ENCODE measurements around the gene MINPP1. TPM values are rescaled to one million over a fixed set of nuclear protein-coding genes. Genes with fewer than 3 reads are reported as not detected.
"Not testable (repeated sequence)": the region's sequence is repeated elsewhere in the genome, so short reads cannot be mapped to it uniquely, and the experiment has no call there.

The MINPP1 gene, protein sequence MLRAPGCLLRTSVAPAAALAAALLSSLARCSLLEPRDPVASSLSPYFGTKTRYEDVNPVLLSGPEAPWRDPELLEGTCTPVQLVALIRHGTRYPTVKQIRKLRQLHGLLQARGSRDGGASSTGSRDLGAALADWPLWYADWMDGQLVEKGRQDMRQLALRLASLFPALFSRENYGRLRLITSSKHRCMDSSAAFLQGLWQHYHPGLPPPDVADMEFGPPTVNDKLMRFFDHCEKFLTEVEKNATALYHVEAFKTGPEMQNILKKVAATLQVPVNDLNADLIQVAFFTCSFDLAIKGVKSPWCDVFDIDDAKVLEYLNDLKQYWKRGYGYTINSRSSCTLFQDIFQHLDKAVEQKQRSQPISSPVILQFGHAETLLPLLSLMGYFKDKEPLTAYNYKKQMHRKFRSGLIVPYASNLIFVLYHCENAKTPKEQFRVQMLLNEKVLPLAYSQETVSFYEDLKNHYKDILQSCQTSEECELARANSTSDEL
- polyA plus RNA-seq, result 10 to 100 TPM in 2 of 3 donors, 1 to 10 TPM in 1; 8.2 to 16.1 (median 12.2) TPM

DNA sequence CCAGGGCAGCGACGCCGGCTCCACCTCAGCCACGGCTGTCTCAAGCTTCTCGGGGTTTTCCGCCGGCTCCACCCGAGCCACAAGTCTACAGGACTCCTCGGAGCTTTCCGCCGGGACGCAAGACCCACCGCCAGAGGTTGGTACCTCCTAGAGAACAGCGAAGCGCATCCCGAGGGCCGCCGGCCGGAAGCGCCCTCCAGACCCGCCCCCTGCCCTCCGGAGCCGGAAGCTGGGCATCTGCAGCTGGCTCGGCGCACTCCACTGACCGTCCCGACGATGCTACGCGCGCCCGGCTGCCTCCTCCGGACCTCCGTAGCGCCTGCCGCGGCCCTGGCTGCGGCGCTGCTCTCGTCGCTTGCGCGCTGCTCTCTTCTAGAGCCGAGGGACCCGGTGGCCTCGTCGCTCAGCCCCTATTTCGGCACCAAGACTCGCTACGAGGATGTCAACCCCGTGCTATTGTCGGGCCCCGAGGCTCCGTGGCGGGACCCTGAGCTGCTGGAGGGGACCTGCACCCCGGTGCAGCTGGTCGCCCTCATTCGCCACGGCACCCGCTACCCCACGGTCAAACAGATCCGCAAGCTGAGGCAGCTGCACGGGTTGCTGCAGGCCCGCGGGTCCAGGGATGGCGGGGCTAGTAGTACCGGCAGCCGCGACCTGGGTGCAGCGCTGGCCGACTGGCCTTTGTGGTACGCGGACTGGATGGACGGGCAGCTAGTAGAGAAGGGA lies at the start of gene MINPP1:
Gene MINPP1, plus strand, starts transcription at position 254 of the 726 bp plus-strand sequence. Its CDS starts 23 bp downstream, at position 277.
- H3K9me3 Mint-ChIP-seq, result no peaks in the 10 kb centered on the region
- peaks cover 3 to 11% (median 4%) of the 10 kb centered on the region in 3 donors for H3K36me3 Mint-ChIP-seq
- peaks cover 20 to 46% of the 10 kb centered on the region in 2 donors for H3K4me1 Mint-ChIP-seq
- peak within 1 kb of the TSS; percentile 14 to 87 (median 70) for H3K27ac Mint-ChIP-seq
- peak within 1 kb of the TSS; percentile 81 to 93 (median 87) for H3K4me3 Mint-ChIP-seq
- peak; percentile 63 to 68 (median 65) for DNase-seq
- H3K27me3 Mint-ChIP-seq (ENCODE audit: low read depth in 3 of 3), result peaks cover 0 to 8% (median 0%) of the 10 kb centered on the region in 3 donors

DNA sequence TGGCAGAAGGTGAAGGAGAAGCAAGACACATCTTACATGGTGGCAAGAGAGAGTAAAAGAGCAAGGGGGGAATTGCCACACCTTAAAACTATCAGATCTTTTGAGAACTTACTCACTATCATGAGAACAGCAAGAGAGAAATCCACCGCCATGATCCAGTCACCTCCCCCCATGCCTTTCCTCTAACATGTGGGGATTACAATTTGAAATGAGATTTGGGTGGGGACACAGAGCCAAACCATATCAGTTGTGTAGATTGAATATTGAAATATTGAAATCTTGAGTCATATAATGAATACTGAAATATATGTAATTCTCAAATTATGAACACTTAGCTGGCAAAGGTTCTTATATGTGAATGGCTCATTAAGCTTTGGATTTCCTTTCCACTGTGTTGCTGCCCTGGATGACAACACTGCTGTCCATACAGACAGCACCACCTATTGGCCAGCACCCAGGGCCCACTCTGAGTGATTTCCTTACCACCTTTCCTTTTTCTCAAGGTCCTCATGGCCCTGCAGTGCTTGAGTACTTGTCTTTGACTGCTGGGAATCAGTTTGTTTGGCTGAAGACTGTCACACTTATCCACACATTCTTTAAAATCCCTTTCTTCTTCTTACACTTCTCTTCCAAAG lies 48.0 kb upstream of the MINPP1 start:
- not testable (repeated sequence) for H3K4me1 Mint-ChIP-seq; H3K4me3 Mint-ChIP-seq; H3K9me3 Mint-ChIP-seq; H3K27me3 Mint-ChIP-seq (ENCODE audit: low read depth in 3 of 3); DNase-seq; H3K27ac Mint-ChIP-seq; H3K36me3 Mint-ChIP-seq

DNA sequence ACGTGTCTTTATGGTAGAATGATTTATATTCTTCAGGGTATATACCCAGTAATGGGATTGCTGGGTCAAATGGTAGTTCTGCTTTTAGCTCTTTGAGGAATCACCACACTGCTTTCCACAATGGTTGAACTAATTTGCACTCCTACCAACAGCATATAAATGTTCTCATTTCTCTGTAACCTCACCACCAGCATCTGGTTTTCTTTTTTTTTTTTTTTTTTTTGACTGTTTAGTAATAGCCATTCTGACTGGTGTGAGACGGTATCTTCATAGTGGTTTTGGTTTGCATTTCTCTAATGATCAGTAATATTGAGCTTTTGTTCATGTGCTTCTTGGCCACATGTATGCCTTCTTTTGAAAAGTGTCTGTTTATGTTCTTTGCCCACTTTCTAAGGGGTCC lies 42.9 kb upstream of the MINPP1 start:
- H3K4me1 Mint-ChIP-seq; H3K4me3 Mint-ChIP-seq; H3K27me3 Mint-ChIP-seq (ENCODE audit: low read depth in 3 of 3); H3K9me3 Mint-ChIP-seq; H3K36me3 Mint-ChIP-seq; H3K27ac Mint-ChIP-seq; DNase-seq: not testable (repeated sequence)

DNA sequence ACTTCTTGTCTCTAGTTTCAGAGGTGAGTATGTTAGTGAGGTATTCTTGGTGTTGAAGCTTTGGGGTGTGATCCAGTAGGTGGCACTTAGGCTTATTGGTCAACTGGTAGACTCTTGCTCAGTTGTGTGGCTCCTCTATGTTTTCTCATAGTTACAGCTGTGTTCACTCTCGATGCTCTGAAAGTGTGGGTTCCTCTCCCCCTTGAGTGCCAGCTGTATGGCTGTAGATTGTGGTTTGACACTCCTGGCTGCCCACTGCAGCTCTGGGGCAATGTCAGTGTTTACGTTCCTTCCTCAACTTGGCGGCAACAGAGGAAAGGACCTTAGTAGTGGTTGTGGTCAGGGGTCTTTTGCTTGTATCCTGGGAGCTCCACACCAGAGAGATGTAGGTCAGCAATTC lies 37.8 kb upstream of the MINPP1 start:
- not testable (repeated sequence) for H3K4me1 Mint-ChIP-seq; H3K9me3 Mint-ChIP-seq; H3K4me3 Mint-ChIP-seq; H3K27ac Mint-ChIP-seq; H3K36me3 Mint-ChIP-seq; H3K27me3 Mint-ChIP-seq (ENCODE audit: low read depth in 3 of 3)
- DNase-seq, result peak in 1 of 3 donors; percentile 11

DNA sequence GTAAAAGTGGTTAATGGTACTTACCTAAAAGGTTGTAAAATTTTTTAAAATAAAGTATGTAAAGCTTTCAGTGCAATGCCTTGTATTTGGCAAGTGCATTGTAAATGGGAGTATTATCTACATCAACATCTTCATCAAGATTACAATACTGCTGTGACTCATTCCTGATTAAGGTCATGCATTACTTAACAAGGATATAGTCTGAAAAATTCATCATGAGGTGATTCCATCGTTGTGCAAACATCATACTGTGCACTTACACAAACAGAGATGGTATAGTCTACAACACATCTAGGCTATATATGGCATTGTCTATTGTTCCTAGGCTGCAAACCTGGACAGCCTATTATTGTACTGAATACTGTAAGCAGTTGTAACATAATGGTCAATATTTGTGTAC lies 16.0 kb upstream of the MINPP1 start:
- not testable (repeated sequence) for H3K27ac Mint-ChIP-seq; H3K4me3 Mint-ChIP-seq; H3K36me3 Mint-ChIP-seq; DNase-seq; H3K27me3 Mint-ChIP-seq (ENCODE audit: low read depth in 3 of 3); H3K4me1 Mint-ChIP-seq; H3K9me3 Mint-ChIP-seq

DNA sequence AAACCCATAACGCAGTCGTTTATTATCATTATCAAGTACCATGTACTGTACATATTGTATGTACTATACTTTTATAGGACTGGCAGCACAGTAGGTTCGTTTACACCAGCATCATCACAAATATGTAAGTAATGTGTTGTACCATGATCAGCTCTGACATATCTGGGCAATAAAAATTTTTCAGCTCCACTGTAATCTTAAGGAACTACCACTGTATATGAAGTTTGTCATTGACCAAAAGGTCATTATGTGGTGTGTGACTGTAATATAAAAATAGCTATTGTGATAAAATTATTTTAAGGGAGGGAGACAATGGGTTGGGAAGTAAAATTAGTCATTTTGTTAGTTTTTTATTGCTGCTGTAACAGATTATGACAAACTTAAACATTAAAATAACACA lies 14.4 kb upstream of the MINPP1 start:
- H3K36me3 Mint-ChIP-seq; H3K4me3 Mint-ChIP-seq; H3K27ac Mint-ChIP-seq; H3K9me3 Mint-ChIP-seq; DNase-seq; H3K27me3 Mint-ChIP-seq (ENCODE audit: low read depth in 3 of 3); H3K4me1 Mint-ChIP-seq: not testable (repeated sequence)

DNA sequence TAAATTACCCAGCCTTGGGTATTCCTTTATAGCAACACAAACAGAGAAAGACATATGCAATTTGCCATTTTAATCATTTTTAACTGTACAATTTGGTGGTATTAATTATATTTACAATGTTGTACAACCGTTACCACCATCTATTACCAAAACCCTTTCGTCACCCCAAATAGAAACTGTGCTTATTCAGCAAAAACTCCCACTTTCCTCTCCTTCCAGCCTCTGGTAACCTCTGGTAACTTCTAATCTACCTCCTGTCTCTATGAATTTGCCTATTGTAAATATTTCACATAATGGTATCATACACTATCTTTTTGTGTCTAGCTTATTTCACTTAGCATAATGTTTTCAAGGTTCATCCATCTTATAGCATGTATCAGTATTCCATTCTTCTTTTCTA lies 12.2 kb upstream of the MINPP1 start:
- H3K4me3 Mint-ChIP-seq, H3K36me3 Mint-ChIP-seq, H3K9me3 Mint-ChIP-seq, H3K27ac Mint-ChIP-seq, H3K4me1 Mint-ChIP-seq, DNase-seq: not testable (repeated sequence)
- peaks cover 2 to 12% (median 8%) of the 10 kb centered on the region in 3 donors for H3K27me3 Mint-ChIP-seq (ENCODE audit: low read depth in 3 of 3)

DNA sequence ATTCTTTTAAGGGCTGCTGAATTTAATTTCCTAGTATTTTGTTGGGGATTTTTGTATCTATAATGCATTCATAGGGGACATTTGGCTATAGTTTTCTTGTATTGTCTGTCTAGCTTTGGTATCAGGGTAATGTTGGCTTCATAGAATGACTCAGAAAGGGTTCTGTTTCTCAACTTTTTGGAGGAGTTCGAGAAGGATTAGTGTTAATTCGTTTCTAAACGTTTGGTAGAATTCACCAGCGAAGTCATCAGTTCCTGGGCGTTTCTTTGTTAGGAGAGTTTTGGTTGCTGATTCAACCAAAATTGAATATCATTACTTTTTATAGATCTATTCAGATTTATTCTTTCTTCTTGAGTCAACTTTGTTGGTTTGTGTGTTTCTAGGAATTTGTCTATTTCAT lies 9.2 kb upstream of the MINPP1 start:
- not testable (repeated sequence) for H3K4me1 Mint-ChIP-seq, H3K4me3 Mint-ChIP-seq, H3K27ac Mint-ChIP-seq, DNase-seq, H3K36me3 Mint-ChIP-seq, H3K9me3 Mint-ChIP-seq
- peaks cover 2 to 13% (median 8%) of the 10 kb centered on the region in 3 donors for H3K27me3 Mint-ChIP-seq (ENCODE audit: low read depth in 3 of 3)

DNA sequence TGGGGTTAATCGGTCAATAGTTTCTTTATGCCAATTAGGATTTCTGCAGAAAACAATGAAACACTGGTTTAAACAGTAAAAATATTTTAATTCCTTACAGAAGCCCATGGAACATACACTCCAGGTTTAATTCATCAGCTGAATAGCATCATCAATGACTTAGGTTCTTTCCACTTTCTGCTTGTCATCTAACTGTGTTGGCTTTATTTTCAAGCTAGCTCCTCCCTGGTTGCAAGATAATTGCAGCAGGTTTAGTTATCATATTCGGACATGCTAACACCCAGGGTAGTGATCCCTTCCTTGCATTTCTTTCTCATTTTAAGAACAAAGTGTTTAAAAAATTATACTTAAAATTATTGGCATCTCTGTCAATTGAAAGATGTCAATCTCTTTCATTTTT lies 7.3 kb upstream of the MINPP1 start:
- H3K27me3 Mint-ChIP-seq (ENCODE audit: low read depth in 3 of 3), result peaks cover 2 to 13% (median 9%) of the 10 kb centered on the region in 3 donors
- not testable (repeated sequence) for DNase-seq, H3K4me1 Mint-ChIP-seq, H3K9me3 Mint-ChIP-seq, H3K27ac Mint-ChIP-seq, H3K36me3 Mint-ChIP-seq, H3K4me3 Mint-ChIP-seq

DNA sequence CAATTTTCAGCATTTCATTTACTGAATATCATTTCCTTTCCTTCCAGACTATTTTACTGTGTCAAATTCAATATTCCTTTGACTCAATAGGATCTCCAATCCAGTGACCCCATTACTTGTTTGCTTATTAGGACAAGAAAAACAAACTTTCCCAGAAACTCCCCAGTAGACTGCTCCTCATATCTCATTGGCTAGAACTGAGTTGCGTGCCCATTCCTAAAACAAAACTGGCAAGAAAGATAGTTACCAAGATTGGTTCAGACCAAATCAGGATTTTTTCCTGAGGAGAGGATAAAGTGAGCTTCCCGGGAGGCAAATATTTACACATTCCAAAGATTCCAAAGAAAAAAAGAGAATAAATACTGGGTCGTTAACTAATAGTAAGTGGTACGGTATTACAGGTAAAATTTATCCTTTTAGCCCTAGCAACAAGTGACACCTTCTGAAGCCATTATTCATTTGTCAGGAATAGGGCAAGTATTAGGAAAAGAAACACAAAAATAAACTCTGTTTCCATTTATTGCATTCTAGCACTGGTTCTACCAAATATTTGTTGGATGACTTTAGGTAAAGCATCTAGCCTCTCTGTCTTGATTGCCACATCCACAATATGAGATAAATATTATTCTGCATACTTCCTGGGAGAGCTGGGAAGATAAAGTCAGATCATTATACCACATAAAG lies 6.4 kb upstream of the MINPP1 start:
- H3K4me3 Mint-ChIP-seq, DNase-seq, H3K9me3 Mint-ChIP-seq, H3K27ac Mint-ChIP-seq, H3K4me1 Mint-ChIP-seq, H3K36me3 Mint-ChIP-seq: not testable (repeated sequence)
- peaks cover 2 to 11% (median 7%) of the 10 kb centered on the region in 3 donors for H3K27me3 Mint-ChIP-seq (ENCODE audit: low read depth in 3 of 3)

DNA sequence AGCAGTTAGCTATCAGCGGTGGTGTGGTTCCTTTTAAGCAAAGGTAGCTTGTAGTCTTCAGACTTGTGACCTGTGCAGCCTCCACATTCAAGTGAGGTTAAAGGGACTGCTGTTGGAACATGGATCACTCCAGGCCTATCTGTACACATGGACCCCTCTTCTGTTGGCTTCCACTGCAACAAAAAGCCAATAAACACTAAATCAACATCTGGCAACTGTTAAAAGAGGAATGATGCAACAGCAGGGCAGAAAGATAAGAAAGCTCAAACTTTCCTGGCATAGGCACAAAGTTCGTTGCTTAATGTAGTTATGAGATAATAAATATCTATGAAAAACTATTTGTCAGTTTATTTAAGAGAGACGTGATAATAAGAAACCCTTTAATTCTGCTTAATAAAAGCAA lies 4.0 kb upstream of the MINPP1 start:
- Mint-ChIP-seq H3K27ac (no peak overlapping the region), H3K4me3 (no peak overlapping the region)
- DNase-seq, result no peak

DNA sequence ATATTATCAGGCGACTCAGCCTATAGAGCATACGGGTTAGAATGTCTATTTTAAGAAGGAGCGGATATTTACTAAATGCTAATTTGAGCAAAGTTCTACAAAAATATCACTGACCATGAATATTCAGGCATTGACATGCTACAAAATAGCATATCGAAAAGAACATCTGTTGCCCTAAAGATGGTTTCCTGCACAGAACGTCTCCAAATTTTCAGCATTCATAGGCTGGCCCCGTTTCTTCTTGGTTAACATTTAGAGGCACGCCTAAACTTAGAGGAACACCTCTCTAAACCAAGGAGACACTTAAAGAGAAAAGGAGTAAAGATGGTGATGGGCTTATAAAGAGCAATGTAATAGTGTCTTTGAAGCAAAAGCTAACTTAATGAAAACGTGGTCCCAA lies 1.3 kb upstream of the MINPP1 start:
- Mint-ChIP-seq H3K4me3 (peak overlapping the region; percentile 34 to 86 (median 43)), H3K36me3 (peaks cover 0 to under 1% (median 0%) of the 10 kb centered on the region in 3 donors), H3K27ac (no peak overlapping the region), H3K9me3 (no peaks in the 10 kb centered on the region), H3K4me1 (peaks cover 19 to 38% of the 10 kb centered on the region in 2 donors), H3K27me3 (ENCODE audit: low read depth in 3 of 3) (peaks cover 0 to 8% (median 0%) of the 10 kb centered on the region in 3 donors)
- no peak for DNase-seq

More for the DNA sequence above, 4.0 kb upstream of the MINPP1 start:
- Mint-ChIP-seq H3K9me3 (no peaks in the 10 kb centered on the region), H3K36me3 (no peaks in the 10 kb centered on the region), H3K4me1 (peaks cover 8 to 12% of the 10 kb centered on the region in 2 donors), H3K27me3 (ENCODE audit: low read depth in 3 of 3) (peaks cover 2 to 11% (median 7%) of the 10 kb centered on the region in 3 donors)

DNA sequence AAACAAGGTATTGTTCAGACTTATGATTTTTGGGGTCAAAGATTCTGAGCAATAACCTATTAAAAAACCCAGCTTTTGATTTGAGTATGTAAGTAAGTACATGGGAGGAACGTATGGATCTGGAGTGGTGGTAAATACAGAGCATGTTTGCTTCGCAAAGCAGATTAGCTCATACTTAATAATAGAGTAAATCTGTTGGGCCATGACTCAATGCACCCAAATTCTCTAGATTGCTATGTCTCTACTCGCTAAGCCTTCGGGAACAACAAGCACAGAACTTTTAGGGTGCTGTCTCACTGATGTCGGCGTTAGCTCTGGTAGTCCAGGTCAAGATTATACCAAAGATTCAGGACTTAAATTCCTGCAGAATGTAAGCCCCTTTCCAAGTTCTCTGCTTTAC lies 807 bp upstream of the MINPP1 start:
- Mint-ChIP-seq H3K36me3 (peaks cover 0 to 5% (median 3%) of the 10 kb centered on the region in 3 donors), H3K27ac (peak overlapping the region in 1 of 6 donors; percentile 80), H3K4me3 (peak overlapping the region; percentile 81 to 93 (median 87)), H3K9me3 (no peaks in the 10 kb centered on the region), H3K27me3 (ENCODE audit: low read depth in 3 of 3) (peaks cover 0 to 8% (median 0%) of the 10 kb centered on the region in 3 donors), H3K4me1 (peaks cover 19 to 43% of the 10 kb centered on the region in 2 donors)
- no peak for DNase-seq

Data from immature natural killer cell (primary cell).